ENCODE results near the gene XXYLT1.

- TF ChIP-seq ZNF274 (IDR thresholded peaks at IDR 0.05; ENCODE audit: low read depth, low read length) = no peak
- no peak for TF ChIP-seq YY1 (IDR thresholded peaks at IDR 0.05; ENCODE audit: insufficient read depth, insufficient read length)
- no peak for TF ChIP-seq SUZ12 (IDR thresholded peaks at IDR 0.05; ENCODE audit: extremely low read depth, insufficient read depth, insufficient read length)
Observed at GRCh38 chr3:195101001-195101583, 169.9 kb downstream of the XXYLT1 start.
